Skeletal muscle cell (primary cell): Measurements from ENCODE around the gene TNFAIP8L3.
A peak's percentile ranks its signal among the peaks of the same experiment; 100 is the strongest.

Source experiments
- DNase-seq: peaks from one replicate; pipeline ENCODE4 v3.0.0-alpha.2; 2010; ENCODE audit warnings: low read depth
- H3K4me3 ChIP-seq: 2 replicates; pipeline ENCODE4 v1.5.1; 2011; ENCODE audit warnings: low read depth, mild to moderate bottlenecking, control low read depth, low read length, moderate library complexity

The TNFAIP8L3 gene

DNA sequence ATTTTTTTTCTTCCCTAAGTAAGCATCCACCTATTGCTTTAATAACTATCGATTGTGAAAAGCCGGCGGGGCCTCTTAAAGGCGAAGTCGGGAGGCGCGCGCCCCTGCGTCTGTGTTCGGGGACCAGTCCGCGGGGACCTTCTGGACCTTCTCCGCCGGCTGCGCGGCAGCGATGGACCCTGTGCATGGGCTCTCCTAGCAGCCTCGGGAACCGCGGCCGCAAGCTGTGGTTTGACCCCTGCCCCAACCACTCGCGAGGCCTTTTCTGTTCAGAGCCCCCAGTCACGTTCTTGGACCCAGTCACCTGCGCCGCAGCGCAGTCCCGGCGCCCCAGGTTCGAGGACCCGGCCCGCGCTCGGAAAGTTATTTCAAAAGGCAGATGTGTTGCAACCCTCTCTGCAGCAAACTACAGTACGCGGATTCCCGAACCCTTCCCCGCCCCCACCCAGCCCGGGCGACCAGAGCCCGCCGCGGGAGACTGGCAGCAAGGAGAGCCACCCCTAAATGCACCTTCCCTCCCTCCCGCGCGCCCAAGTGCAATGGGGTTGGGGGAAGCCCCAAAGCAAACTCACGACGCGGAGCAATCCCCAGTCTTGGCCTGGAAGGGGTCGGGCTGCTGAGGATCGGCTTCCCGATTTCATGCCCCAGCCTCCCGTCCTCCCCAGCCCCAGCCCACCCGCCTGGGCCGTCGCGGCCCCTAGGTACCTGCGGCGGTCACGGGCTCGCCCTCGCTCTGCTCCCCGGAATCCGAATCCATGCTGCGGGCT lies 684 bp downstream of the TNFAIP8L3 start:
- no peak for DNase-seq
- H3K4me3 ChIP-seq, result peak overlapping the region; percentile 70

DNA sequence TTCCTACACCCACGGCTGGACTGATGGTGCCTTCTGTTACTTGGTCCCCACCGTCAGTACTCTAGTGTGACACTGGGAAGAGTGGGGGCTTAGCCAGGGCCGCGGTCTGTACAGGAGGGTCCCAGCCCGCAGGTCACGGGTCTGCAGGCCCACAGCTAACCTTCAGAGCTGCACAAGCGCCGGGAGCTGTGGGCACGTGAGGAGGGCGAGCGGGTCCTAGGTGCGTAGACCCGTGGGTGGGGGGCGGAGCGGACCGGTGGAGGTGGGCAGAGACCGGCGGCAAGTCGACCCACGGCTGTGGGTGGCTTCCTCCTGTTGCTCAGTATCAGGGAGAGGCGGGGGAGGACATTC lies 1.2 kb downstream of the TNFAIP8L3 start:
- peak overlapping the region; percentile 70 for H3K4me3 ChIP-seq
- DNase-seq, result no peak

DNA sequence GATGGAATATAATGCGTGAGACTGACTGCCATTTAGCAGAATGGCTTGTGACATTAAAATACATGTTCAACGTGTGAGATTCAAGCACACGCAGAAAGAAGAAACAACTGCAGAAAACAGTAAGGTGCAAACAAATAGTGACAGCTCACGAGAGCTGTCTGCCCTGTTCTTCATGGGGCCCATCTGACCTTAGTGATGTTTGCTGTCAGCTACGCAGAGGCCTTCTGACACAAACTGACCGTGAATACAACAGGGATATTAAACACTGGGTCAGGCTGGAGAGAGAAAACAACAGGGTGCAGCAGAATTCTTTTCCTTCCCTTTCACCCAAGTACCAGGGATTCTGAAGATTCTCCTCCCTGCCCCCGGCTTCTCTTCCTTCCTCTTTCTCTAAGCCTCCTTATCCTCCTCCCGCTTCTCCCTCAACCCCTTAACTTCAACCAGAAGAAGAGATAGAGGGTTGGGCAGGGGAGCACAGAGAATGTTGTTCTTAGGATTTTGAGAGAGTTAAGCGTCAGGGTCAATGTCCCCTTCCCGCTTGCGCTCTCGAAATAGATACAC lies 2.1 kb downstream of the TNFAIP8L3 start:
- no peak for DNase-seq
- H3K4me3 ChIP-seq, result no peak overlapping the region

DNA sequence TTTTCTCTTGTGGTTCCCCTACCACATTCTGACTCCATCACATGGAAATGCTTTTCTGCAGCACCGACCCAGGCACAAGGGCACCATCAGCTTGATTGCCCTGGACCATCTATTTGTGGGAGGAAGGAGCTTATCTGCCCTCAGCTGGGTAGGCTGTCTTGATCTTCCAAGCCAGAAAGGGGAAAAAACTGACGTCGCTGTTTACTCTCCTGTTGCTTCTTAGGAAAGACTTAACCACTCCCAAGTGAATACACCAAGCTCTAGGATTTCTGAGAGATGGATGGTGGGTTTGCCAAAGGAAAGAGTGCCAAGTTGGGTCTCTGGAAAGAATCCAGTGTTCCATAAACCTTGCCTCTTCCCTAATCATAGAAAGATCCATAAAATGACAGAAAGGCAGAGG lies 4.0 kb downstream of the TNFAIP8L3 start:
- no peak for DNase-seq
- H3K4me3 ChIP-seq, result no peak overlapping the region

DNA sequence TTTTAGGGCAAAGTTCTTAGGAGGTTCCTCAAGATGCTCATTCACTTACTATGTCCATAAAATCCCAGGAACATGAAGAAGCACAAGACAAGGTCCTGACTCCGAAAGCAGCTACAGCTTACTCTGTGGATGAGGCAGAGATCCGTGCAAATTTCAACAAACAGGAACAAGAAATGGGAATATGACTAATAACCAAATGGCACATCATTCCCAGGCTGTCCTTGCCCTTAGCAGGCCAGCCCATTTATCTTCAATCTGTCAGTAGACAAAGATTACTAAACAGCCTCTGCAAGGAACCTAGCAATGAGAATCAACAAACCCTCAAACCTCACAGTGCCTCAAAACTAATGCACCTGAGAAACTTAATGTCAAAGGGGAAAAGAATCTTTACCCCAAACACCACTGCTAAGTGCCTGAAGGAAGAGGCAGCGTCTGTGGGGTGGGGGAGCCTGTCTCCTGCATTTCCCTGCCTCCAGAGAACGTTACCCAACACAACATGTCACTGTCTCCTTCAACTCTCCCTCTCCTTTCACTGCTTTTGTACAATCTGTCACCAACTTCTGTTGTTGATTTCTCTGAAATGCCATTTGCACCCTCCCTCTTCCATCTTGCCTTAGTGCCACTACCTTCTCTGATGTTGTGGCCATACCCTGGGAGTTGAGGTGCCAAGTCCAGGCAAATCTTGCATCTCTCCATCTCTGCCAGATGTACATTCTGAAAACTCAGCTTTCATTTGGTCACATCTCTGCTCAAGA lies 4.8 kb downstream of the TNFAIP8L3 start:
- no peak for DNase-seq
- no peak overlapping the region for H3K4me3 ChIP-seq

DNA sequence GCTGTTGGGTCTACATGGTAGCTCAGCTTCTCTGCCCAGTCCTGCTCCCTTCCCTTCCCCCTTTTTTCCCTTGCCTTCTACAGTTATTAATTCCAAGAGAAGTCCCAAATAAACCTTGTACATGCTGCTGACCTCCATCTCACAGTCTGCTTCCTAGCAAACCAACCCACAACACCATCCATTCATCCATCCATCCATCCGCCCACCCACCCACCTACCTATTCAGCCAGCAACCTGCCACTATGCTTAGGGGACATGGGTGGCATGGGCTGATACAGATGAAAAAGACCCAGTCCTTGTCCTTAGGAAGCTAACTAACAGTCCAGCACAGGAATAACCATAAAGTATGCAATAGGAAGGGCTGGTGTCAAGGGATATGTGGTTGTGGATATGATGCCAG lies 5.7 kb downstream of the TNFAIP8L3 start:
- no peak overlapping the region for H3K4me3 ChIP-seq

DNA sequence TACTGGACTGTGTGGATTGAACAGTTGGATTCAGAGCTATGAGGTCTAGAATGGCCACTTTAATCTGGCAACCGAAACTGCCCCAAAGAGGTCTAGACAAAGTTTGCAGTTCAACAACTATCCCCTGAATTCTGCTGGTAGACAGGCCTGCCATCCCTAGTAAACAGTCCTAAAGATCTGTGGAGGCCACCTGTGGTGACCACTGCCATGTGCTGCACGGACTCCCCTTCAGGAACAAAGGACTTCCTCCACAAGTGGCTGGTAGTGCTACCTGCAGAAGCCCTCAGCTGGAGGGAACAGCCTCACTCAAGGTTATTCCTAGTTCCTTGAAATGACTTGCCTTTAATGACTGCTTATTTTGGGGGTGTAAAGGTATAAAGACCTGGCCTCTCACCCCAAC lies 6.1 kb downstream of the TNFAIP8L3 start:
- H3K4me3 ChIP-seq, result no peak overlapping the region
- DNase-seq, result no peak

More for the DNA sequence above, 5.7 kb downstream of the TNFAIP8L3 start:
- no peak for DNase-seq

DNA sequence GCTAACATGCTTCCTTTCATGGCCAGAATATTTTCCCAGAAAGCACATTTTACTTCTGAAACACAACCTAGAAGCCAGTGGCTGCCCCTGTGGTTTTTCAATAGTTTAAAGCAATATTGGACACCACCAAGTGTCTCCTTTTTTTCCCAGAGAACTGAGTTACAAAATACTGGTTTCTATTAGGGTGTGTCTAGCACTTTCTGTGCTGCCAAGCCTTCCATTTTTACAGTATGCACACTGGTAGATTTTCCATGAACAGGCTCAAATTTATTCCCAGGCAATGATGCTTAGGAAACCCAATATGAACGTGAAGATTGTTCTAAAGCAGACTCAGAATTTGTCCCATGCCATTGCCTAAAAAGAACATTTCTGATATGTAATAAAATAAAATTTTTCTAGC lies 7.2 kb downstream of the TNFAIP8L3 start:
- H3K4me3 ChIP-seq, result no peak overlapping the region
- DNase-seq, result no peak

DNA sequence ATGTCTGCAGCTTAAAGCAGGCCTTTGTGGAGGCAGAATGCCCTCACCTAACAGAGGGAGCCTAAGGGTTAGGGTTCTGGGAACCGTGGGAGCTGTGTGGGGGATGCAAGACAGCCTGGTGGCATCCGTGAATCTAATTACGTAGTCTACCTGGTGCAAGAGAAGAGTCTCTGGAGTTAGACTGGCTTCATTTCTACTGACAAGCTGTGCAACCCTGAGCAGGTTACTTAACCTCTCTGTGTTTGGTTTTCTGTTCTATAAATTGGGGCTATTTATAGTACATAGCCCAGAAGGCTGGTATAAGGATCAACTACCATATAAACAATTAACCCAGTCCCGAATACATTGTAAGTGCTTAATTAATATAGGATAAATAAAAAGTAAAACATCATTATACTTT lies 8.3 kb downstream of the TNFAIP8L3 start:
- no peak overlapping the region for H3K4me3 ChIP-seq
- no peak for DNase-seq

DNA sequence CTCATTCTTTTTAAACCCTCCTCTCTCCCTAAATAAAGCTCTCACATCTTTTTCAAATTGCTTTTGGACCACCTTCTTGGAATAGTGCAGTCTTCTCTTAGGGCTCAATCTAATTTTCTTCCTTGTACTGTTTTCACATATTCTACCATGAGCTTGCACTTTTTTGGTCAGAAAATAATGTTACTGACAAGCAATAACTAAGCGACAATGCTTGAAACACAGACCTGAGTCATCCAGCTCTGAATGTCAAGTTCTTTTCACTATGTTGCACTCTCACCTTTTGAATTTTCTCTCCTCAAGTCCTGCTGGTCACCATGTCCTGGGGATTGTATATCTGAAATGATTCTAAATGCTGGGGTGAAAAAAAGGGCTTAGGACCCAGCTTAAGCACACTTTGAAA lies 8.9 kb downstream of the TNFAIP8L3 start:
- no peak for DNase-seq

DNA sequence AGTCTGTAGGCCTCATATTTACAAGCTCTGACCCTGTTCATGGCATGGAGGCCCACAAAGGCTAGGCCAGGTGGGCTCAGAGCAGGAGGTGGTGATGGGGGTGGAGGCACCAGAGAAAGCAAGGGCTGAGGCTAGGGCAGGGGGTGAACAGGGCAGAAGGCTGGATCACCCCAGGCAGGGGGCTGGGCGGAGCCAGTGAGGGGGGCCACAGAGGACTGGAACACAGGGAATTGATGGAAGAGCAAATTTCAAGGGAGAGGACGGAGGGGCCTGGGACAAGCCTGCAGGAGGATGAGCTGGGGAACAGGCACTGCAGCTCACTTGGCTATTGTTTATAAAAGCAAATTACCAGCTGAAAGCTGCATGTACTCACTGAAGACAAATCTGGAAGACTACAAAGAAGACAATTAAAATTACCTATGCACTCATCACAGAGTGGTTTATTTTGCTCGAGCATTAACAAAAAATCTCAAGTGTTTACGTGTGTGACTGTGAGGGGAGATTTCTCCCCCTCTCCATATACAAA lies 11.0 kb downstream of the TNFAIP8L3 start:
- no peak for DNase-seq
- H3K4me3 ChIP-seq, result no peak overlapping the region

More for the DNA sequence above, 8.9 kb downstream of the TNFAIP8L3 start:
- H3K4me3 ChIP-seq, result no peak overlapping the region

DNA sequence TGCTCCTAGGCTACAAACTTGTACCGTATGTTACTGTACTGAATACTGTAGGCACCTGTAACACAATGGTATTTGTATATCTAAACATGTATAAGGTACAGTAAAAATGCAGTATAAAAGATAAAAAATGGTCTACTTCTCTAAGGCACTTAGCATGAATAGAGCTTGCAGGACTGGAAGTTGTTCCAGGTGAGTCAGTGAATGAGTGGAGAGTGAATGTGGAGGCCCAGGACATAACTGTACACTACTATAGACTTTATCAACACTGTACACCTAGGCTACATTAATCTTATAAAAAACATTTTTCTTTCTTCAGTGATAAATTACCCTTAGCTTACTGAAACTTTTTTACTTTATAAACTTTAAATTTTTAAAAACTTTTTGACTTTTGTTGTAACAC lies 12.5 kb downstream of the TNFAIP8L3 start:
- DNase-seq, result no peak
- H3K4me3 ChIP-seq, result no peak overlapping the region

DNA sequence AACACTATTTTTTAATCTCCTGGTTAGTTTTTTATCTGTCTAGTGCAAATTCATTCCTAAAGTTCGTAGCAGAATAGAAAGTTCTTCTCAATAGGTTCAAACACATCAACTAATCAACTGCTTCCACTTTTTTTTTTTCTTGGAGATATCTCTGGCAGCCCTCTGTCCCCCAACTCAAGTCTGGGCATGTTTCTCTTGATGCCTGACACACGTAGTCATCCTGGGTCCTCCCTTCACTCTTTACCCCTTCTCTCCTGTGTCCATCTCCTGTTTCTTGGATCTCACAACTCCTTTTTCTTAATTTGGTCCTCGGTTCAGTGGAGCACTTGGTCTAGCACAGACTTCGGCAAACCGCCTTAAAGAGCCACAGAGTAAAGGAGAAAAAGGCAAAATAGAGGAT lies 14.4 kb downstream of the TNFAIP8L3 start:
- H3K4me3 ChIP-seq, result no peak overlapping the region
- DNase-seq, result no peak

DNA sequence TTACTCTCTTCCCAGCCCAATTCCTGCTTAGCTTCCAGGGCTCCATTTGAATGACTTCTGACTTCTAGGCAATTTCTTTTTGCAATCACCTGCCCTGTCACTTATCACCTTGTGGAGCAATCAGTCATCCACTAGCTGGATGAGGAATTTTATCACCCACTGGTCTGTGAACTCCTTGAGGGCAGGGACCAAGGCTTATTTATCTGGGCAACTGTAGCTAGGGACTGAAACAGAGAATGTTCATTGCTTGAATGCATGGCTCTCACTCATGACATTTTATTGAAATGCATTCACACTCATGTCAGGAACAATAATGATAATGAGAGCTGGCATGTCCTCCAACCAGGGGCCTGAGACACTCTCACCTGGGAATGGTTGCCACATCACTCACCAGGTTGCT lies 15.5 kb downstream of the TNFAIP8L3 start:
- no peak overlapping the region for H3K4me3 ChIP-seq
- no peak for DNase-seq

DNA sequence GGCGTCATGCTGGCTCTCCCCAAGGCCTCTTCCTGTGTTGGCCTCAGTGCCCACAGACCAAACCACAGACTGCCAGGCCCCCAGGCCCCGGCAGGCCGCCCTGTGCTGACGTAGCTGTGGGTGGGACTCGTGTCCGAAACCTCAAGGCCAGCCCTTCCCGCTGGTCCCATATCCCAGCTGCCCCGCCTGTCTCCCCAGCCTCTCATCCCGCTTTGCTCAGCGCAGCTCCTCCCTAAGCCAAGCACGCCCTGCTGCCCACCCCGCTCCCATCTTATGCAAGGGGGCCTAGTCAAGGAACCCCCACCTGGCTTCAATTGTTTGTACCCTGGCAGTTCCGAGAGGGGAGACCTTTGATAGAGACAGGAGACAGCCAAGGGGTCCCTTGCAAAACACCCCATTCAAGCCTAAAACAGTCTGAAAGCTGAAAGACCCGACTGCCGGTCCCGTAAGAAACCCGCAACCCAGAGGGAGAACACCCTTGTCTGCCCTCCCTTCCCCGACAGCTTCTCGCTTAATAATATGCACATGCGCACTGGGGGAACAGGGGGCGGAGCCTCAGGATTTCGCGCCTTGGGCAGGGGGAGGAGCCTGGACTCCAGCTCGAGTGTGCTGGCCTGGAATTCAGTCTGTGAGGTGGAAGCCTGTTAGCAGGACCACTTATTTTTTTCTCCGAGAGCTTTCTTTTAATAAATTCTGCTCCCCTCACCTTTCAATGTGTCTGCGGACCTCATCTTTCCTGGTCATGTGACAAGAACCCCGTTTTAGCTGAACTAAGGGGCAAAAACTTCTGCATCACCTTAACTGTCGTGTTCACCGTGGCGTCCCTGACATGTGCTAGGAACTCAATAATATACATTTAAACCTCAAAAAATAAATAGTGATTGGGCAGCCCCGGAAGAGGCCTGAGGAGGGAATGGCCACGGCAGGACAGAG lies 17.2 kb downstream of the TNFAIP8L3 start:
- no peak for DNase-seq
- H3K4me3 ChIP-seq, result peak overlapping the region; percentile 14

DNA sequence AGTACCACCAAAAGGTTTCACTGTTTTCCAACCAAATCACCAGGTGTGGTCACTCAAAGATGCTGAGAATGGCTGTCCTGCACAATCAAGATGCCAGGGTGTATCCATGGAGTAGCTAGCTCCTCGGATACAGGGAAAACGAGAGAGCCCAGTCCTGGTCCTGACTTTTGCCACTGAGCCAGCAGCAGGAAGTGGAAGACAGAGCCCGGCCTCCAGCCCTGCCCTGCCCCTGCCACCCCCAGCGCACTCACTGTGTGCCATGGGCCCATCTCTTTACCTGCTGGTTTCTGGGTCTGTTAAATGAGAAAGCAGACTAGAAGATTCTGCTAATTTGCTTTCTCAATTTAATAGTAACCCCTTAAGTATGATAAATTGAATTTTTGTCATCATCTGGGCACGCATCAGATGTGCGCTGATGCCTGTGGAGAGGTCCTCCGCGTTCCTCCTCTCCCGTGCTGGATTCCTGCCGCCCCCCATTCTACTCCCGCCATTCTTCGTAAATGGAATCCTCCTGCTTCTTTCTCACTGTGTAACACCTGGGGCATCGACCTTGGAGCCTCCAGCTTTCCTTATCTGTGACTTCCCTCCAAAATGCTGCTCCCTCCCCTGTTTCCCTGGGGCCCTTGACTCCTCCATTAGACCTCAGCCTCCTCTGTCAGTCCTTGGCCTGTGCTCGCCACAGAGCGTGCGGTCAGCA lies 18.0 kb downstream of the TNFAIP8L3 start:
- no peak for DNase-seq
- H3K4me3 ChIP-seq, result no peak overlapping the region

DNA sequence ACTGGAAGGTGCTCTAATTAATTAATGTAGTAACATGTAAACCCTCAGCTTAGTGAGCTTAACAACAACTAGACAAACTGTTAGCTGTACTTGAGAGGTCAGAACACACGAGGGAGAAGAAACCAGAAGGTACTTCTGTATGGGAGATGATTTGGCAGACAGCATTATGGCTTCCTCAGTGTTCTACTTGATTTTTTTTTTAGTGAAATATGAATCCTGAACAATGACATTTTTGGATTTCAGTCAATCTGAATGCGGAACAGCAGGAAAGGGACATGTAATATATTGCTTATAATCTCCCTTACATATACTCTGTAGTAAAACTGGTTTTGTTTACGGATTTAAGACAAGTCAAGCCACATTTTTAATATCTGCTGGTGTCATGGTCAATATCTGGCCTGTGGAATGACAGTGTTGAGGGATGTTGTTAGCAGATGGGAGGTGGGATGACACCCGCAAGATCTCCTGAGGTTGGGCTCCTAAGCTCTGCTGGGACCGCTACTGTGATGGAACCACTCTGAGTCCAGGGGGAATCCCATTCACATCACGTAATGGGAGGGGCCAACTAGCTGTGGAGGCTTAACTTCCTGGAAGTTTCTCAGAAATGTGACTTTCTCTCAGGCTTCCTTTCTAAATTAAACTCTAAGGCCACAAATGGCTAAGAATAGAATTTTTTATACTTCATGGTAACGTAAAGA lies 18.7 kb downstream of the TNFAIP8L3 start:
- no peak for DNase-seq
- no peak overlapping the region for H3K4me3 ChIP-seq

DNA sequence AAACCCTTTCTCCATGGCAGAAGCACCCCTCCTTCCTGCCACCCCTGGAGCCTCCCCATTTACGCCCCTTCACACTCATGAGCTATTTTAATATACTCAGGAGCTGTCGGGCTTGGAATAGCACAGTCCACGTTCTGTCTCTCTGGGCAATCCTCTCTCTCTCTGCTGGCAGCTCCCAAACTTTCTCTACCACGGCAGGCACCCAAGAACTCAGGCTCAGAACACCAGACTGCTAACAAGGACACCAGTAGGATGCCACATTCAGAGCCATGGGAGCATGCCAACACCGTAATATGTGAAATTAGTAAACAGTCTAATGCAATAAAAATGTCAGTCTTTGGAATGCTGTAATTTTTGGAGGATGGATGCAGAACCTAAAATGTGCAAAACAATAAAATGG lies 19.3 kb downstream of the TNFAIP8L3 start:
- no peak for DNase-seq

More for the DNA sequence above, 19.3 kb downstream of the TNFAIP8L3 start:
- H3K4me3 ChIP-seq, result no peak overlapping the region
